Loucy (cell line): ENCODE measurements around the gene PPP2R1B.

ENCODE experiments used
- CTCF ChIP-seq: fragments of 200-600 bp; sonication (generic); conservative IDR thresholded peaks from 2 replicates; pipeline ENCODE4 v1.5.1; 2014; ENCODE audit warnings: mild to moderate bottlenecking, antibody characterized with exemption, low read length
- EZH2phosphoT487 ChIP-seq: fragments of 200-600 bp; IDR thresholded peaks from 2 replicates; pipeline ENCODE4 v1.6.1; 2018; ENCODE audit warnings: antibody characterized with exemption, mild to moderate bottlenecking, moderate library complexity, borderline replicate concordance

DNA sequence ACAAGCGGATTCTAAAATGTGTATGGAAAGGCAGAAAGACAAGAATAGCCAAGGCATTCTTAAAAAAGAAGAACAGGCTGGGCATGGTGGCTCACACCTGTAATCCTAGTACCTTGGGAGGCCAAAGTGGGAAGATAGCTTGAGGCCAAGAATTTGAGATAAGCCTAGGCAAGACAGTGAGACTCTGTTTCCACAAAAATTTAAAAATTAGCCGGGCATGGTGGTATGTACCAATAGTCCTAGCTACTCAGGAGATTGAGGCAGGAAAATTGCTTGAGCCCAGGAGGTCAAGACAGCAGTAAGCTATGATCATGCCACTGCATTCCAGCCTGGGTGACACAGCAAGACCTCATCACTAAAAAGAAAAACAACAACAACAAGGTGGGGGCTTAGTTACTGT lies 46.0 kb upstream of the PPP2R1B start:
- no peak for TF ChIP-seq CTCF
- no peak for TF ChIP-seq EZH2phosphoT487
